Measurements from ENCODE around the gene MPV17L.
"Not testable (repeated sequence)": the region's sequence is repeated elsewhere in the genome, so short reads cannot be mapped to it uniquely, and the experiment has no call there.

MPV17L gene

GRCh38 chr16:15422222-15422621, 26.7 kb downstream of the MPV17L start:
- no peak for DNase-seq
- no peaks in the 10 kb centered on the region for H3K9me3 ChIP-seq (ENCODE audit: severe bottlenecking)
- H3K27me3 ChIP-seq (ENCODE audit: insufficient read depth, low read depth, severe bottlenecking), result no peaks in the 10 kb centered on the region
- H3K27ac ChIP-seq, result no peak overlapping the region
- no peaks in the 10 kb centered on the region for H3K36me3 ChIP-seq
- TF ChIP-seq CTCF (IDR thresholded peaks at IDR 0.05; ENCODE audit: low read depth, low read length), result no peak
- no peak overlapping the region for H3K4me3 ChIP-seq (ENCODE audit: low read depth, low read length)

- no peak overlapping the region for H3K27ac ChIP-seq
- H3K27me3 ChIP-seq (ENCODE audit: insufficient read depth, low read depth, severe bottlenecking), result no peaks in the 10 kb centered on the region
- H3K36me3 ChIP-seq, result no peaks in the 10 kb centered on the region
- TF ChIP-seq CTCF (IDR thresholded peaks at IDR 0.05; ENCODE audit: low read depth, low read length), result no peak
- H3K9me3 ChIP-seq (ENCODE audit: severe bottlenecking), result no peaks in the 10 kb centered on the region
- H3K4me3 ChIP-seq (ENCODE audit: low read depth, low read length), result no peak overlapping the region
- no peak for DNase-seq
Measured at GRCh38 chr16:15425861-15426260, 30.3 kb downstream of the MPV17L start.

- Histone ChIP-seq H3K27ac (no peak overlapping the region), H3K9me3 (ENCODE audit: severe bottlenecking) (no peaks in the 10 kb centered on the region), H3K4me3 (ENCODE audit: low read depth, low read length) (no peak overlapping the region), H3K36me3 (no peaks in the 10 kb centered on the region), H3K27me3 (ENCODE audit: insufficient read depth, low read depth, severe bottlenecking) (no peaks in the 10 kb centered on the region)
- TF ChIP-seq CTCF (IDR thresholded peaks at IDR 0.05; ENCODE audit: low read depth, low read length), result no peak
- DNase-seq, result no peak
Measured at GRCh38 chr16:15426796-15427195, 31.2 kb downstream of the MPV17L start.

GRCh38 chr16:15427648-15428239, 32.2 kb downstream of the MPV17L start:
- Histone ChIP-seq H3K36me3 (no peaks in the 10 kb centered on the region), H3K27ac (no peak overlapping the region), H3K4me3 (ENCODE audit: low read depth, low read length) (peak overlapping the region; percentile 34), H3K27me3 (ENCODE audit: insufficient read depth, low read depth, severe bottlenecking) (no peaks in the 10 kb centered on the region), H3K9me3 (ENCODE audit: severe bottlenecking) (no peaks in the 10 kb centered on the region)
- peak; percentile 80 for DNase-seq
- TF ChIP-seq CTCF (IDR thresholded peaks at IDR 0.05; ENCODE audit: low read depth, low read length), result peak; percentile 69

GRCh38 chr16:15430884-15431283, 35.3 kb downstream of the MPV17L start:
- not testable (repeated sequence) for H3K36me3 ChIP-seq; H3K27ac ChIP-seq; H3K9me3 ChIP-seq (ENCODE audit: severe bottlenecking); H3K27me3 ChIP-seq (ENCODE audit: insufficient read depth, low read depth, severe bottlenecking); DNase-seq; H3K4me3 ChIP-seq (ENCODE audit: low read depth, low read length)

DNA sequence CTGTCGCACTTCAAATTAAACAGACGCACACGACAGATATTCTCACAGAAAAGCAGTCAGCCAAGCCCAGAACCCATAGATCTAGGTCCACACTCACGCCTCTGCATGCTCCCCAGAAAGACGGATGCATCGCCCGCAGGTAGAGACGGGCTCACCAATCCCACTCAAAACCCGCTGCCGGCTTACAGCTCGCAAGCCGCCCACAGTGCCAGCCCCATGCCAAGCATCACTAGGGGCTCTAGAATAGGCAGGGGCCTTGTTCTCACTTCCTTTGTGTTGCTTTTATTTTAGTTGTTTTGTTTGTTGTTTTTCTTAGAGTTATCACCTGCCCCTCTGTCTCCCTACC, 38.5 kb downstream of the MPV17L start:
- DNase-seq, result peak; percentile 8
- H3K36me3 ChIP-seq, result no peaks in the 10 kb centered on the region
- H3K9me3 ChIP-seq (ENCODE audit: severe bottlenecking), result no peaks in the 10 kb centered on the region
- H3K4me3 ChIP-seq (ENCODE audit: low read depth, low read length), result peak overlapping the region; percentile 72
- no peak overlapping the region for H3K27ac ChIP-seq
- no peaks in the 10 kb centered on the region for H3K27me3 ChIP-seq (ENCODE audit: insufficient read depth, low read depth, severe bottlenecking)
- no peak for TF ChIP-seq CTCF (IDR thresholded peaks at IDR 0.05; ENCODE audit: low read depth, low read length)

Data from WERI-Rb-1 (cell line).